ENCODE results near the gene FAM184A.

DNA sequence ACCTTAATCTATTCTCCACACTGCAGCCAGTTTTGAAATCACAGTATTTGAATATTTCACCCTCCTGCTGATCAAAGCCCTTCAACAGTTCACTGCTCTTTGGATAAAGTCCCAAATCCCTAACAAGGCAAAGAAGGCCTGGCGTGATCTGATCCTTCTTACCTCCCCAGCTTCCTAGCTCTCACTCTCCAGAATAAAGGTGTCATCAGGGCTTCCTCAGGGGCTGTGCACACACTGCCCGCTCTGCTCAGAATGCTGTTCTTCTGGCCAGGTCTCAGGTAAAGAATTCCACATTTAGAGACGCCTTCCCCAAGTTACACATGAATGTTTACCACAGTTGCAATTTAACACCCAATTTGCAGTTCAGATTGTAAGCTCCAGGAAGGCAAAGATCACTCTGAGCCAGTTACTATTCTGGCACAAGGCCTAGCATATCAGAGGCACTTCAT lies 84.6 kb downstream of the FAM184A start:
- TF ChIP-seq, protein P1, sequence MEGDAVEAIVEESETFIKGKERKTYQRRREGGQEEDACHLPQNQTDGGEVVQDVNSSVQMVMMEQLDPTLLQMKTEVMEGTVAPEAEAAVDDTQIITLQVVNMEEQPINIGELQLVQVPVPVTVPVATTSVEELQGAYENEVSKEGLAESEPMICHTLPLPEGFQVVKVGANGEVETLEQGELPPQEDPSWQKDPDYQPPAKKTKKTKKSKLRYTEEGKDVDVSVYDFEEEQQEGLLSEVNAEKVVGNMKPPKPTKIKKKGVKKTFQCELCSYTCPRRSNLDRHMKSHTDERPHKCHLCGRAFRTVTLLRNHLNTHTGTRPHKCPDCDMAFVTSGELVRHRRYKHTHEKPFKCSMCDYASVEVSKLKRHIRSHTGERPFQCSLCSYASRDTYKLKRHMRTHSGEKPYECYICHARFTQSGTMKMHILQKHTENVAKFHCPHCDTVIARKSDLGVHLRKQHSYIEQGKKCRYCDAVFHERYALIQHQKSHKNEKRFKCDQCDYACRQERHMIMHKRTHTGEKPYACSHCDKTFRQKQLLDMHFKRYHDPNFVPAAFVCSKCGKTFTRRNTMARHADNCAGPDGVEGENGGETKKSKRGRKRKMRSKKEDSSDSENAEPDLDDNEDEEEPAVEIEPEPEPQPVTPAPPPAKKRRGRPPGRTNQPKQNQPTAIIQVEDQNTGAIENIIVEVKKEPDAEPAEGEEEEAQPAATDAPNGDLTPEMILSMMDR (IDR thresholded peaks at IDR 0.05 in 4 of 5, conservative IDR thresholded peaks at IDR 0.05 in 1 of 5) = no peak
- TF ChIP-seq POLR2A (IDR thresholded peaks at IDR 0.05) = no peak

Data from gastrocnemius medialis (tissue), 4 donors.